CD4-positive, alpha-beta T cell treated with Interleukin-21 for 1 hour (primary cell): ENCODE results near the gene MYO9B.

Experiments used
- DNase-seq: peaks from one replicate; pipeline ENCODE4 v3.0.0-alpha.2; 2020

The MYO9B gene

DNA sequence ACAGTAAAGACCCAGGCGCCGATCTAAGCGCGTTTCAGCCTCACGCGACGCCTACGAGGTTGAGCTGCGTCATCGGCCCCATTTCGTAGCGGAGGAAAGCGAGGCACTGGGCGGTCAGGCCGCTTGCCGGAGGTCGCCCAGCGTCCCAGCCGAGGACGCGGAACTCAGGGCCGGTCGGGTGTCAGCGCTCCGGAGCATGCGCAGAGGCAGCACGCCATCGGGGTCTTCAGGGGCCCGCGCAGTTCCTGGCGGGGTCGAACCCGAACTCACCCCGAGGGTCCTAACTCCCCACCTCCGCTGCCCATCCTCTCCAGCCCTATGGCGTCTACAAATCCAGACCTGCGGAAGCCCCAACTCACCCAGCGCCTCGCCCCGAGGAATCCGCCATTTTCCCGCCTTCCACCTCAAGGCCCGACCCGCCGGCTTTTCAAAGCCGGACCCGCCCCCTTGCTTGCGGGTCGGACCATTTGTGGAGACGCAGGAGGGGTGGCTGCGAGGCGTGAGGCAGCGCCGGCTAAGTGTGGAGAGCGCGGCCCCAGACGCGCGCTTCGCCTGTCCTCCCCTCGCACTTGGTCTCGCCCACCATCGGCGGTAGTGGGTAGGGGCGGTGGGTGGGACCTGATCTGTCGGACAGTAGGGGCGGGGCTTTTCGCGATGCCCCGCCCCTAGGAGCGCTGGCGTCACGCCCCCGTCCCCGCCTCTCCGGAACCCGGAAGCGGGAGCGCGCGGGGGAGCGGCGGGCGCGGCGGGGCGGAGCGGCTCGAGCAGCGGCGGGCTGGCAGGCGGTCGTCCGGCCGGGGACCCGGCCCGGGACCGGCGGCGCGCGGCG, at the start of gene MYO9B, which contains the start of gene HAUS8:
TSS of gene MYO9B (plus strand) at position 743 of the 829 bp plus-strand sequence. CDS start 25,941 bp downstream, outside the sequence.
TSS of gene HAUS8 (minus strand) at position 418 of the 829 bp plus-strand sequence. CDS start at position 388, 30 bp downstream.
- peak; percentile 100 for DNase-seq

- DNase-seq, result peak; percentile 6
Measured at GRCh38 chr19:17025991-17026658, 49.5 kb upstream of the MYO9B start.

DNA sequence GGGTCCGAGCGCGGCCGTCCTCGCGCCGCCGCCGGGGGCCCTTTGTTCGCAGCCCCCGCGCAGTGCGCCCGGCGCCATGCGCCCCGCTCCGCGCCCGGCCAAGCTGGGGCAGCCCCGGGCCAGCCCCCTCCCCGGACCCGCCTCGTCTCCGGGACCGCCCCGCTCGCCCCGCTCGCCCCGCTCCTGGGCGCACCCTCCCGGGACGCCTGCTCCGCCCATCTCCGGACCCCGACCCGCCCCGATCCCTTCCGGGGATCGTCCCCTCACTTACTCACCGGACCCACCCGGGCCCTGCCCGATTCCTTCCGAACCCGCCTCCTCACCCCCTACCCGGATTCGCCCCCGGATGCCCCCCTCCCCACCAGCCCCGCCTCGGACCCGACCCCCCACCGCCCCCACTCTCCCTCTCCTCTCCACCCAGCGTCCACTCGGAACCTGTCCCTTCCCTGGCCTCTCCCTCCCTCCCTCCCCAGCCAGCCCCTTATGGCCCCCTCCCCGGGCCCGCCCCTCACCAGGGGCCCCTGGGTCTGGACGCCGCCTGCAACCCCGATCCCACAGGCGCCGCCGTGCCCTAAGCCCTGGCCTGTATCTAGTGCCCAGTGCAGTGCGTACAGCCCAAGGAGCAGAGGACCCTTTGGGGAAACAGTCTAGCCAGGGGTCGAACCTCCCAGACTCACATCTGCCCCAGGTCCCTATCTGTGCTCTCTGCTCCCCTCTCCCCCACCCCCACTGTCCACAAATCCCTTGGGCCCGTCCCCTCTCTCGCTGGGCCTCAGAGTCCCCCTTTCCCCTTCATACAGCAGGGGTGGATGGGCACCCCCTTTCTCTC, 48.7 kb upstream of the MYO9B start, which contains the start of gene CPAMD8:
TSS of gene CPAMD8 (minus strand) at position 105 of the 829 bp plus-strand sequence. CDS start 168 bp downstream, outside the sequence.
- no peak for DNase-seq

- no peak for DNase-seq
Measured at GRCh38 chr19:17027535-17027975, 48.0 kb upstream of the MYO9B start.

DNA sequence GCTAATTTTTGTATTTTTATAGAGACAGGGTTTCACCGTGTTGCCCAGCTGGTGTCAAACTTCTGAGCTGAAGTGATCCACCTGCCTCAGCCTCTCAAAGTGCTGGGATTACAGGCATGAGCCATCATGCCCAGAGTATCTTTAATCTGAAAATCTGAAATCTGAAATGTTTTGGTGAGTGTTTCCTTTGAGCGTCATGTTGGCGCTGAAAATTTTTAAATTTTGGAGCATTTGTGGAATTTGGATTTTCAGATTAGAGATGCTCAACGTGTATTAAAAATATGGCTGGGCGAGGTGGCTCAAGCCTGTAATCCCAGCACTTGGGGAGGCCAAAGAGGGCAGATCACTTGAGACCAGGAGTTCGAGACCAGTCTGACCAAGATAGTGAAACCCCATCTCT, 43.8 kb upstream of the MYO9B start:
- DNase-seq, result no peak

DNA sequence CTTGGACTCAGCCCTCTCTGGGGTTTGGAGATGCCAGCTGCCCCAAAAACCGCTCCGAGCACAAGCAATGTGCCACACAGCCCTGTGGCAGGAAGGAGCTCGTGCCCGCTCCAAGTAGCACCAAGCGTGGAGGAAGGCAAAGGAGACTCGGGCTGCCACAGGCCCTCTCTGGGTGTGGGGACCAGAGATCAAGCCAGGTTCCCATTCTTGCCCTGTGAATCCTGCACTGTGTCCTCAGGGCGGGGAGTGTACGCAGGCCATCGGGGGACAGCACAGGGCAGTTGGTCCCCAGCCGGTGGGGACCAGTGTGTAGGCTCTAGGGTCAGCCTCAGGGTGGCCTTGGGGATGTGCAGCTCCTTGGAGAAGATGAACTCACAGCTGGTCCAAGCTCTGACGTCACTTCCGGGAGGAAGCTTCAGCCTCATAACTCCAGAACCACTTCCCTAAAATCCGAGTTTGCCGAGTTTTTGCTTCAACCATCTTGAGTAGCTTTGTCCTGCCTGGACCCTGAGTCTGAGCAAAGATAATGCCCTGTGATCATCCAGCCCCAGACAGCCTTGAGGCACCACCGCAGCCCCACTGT, 39.6 kb upstream of the MYO9B start:
- DNase-seq, result peak; percentile 5

GRCh38 chr19:17036640-17037039, 38.9 kb upstream of the MYO9B start:
- DNase-seq, result no peak

GRCh38 chr19:17037184-17037583, 38.4 kb upstream of the MYO9B start:
- no peak for DNase-seq

GRCh38 chr19:17037966-17038500, 37.5 kb upstream of the MYO9B start:
- DNase-seq, result no peak

- DNase-seq, result no peak
Measured at GRCh38 chr19:17041976-17042375, 33.6 kb upstream of the MYO9B start.

- DNase-seq, result no peak
Measured at GRCh38 chr19:17043744-17044143, 31.8 kb upstream of the MYO9B start.

DNA sequence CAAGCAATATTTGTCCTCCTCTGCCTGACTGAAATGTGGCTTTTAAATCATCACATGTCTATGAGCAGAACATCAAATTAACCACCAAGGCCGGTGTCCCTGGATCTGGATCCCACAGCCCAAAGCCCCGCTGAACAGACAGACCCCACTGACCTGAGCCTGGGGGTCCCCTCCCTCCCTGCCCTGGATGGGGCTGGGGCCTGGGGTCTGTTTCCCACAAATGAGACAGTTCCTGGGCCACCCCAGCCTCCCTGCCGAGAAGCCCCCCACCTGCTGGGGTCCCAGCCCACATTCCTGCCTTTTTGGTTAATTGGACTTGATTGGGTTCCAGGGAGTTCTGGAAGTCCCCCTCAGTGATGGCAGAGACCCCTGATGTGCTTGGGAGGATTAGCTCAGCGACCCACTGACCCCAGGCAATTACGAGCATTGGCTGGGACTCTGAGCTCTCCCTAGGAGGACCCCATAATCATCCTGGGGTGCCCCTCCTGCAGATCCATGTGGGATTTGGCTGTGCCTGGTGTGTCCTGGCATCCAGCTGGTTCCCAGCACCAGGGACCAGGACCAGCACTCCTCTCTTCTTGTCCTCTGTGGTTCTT, 29.6 kb upstream of the MYO9B start:
- DNase-seq, result no peak

DNA sequence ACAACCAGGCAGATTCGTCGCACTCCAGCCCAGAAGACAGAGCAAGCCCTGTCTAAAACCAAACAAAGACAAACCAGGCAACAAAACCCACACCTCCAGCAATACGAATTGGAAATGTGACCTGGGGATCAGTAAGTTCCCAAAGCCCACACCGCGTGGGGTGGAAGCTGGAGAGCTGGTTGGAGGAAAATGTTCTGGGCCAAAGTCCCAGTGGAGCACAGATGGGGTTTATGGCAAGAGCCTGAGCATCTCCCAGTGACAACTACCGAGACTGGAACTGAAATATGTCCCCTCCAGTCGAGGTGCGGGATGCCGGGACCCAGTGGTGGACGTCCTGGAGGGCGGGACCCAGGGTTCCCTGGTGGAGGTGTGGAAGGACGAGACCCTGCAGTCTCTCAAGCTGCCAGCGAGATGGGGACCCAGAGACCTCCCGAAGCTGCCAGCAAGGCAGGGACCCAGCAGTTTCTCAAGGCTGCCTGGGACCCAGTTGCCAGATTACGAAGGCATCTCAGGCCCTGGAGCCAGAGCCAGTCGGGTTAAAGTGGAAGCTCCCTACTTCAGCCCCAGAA, 26.6 kb upstream of the MYO9B start:
- no peak for DNase-seq

DNA sequence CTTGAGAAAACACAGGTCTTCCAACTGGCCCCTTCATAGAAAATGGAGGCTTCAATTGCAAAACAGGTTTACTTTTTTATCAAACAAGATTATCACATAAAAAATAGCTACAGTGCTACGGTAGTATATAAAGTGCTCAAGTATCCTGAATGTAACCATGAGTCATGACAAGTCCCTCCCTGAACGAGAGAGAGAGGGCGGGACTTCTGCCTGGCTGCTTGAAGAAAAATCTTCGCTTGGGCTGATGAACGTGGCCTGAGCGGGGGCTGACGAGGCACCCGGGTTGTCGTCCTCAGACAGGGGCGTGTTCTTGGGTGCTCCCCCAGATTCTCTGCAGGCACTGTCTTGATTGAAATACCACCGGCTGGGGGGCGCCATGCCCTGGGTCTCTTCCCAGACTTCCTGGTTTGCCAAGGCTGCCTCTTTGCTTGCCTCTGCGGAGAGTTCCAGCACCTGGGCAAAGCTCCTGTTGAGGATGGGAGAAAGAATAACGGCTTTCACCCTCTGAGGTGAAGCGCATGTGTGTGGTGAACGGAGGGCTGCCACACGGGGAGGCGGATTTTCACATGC, 25.8 kb upstream of the MYO9B start:
- DNase-seq, result no peak

GRCh38 chr19:17052439-17052838, 23.1 kb upstream of the MYO9B start:
- peak; percentile 52 for DNase-seq

- DNase-seq, result no peak
Measured at GRCh38 chr19:17054746-17055145, 20.8 kb upstream of the MYO9B start.

DNA sequence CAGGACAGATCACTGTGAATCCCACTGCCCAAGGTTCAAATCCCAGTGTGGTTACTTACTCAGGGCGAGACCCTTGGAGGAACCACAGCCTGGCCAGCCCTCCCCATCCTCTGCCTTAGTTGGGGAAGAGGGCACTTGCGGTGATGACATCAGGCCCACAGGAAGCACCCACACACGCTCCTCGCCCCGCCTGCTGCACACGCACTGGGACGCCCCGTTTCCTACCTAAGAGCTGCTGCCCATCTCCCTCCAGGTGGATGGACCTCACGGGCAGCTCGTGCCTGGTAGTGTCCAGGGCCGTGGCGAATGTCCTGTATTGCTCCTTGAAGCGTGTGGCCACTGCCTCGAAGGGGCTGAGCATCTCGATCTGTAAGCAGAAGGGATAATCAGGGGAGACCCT, 19.9 kb upstream of the MYO9B start:
- DNase-seq, result no peak

DNA sequence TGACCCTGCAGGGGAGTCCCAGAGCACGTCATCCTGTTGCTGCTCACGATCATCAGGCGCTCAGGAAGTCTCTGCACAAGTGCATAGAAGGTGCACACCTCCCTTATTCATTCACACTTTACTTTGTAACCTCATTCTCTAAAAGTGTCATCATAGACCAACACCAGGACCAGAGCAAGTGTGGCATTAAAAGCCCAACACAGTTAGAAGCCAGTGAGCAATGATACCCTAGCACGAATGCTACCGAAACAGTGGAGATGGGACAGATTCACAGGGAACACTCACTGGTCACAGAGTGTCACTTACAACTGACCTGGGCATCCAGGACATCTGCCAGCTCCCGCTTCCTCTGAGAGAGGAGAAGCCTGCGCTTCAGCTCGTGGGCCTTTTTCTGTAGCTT, 17.3 kb upstream of the MYO9B start:
- DNase-seq, result no peak

GRCh38 chr19:17060802-17061201, 14.8 kb upstream of the MYO9B start:
- no peak for DNase-seq

DNA sequence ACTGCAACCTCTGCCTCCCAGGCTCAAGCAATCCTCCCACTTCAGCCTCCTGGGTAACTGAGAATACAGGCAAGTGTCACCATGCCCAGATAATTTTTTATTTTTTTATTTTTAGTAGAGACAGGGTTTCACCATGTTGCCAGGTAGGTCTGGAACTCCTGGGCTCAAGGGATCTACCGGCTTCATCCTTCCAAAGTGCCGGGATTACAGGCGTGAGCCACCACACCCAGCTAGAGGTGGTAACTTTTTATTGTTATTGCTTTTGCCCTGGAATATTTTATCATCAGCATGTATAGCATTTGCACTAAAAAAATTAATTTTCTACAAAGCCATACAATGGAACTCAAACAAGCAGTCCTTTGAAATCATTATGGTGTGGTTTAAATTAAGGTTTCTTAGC, 14.4 kb upstream of the MYO9B start:
- DNase-seq, result no peak

- DNase-seq, result no peak
Measured at GRCh38 chr19:17061691-17062090, 13.9 kb upstream of the MYO9B start.
